B cell (primary cell): ENCODE data around the gene CEACAM1.
"Not testable (repeated sequence)": the region's sequence is repeated elsewhere in the genome, so short reads cannot be mapped to it uniquely, and the experiment has no call there.

Source experiments
- EZH2 ChIP-seq: IDR thresholded peaks from 2 replicates; pipeline ENCODE4 v1.6.1; 2012; ENCODE audit warnings: borderline replicate concordance, low read depth, mild to moderate bottlenecking, moderate library complexity, low read length; ENCODE audit not compliant: insufficient read depth, poor library complexity, severe bottlenecking
- TF ChIP-seq, protein P1 (sequence below): fragments of 200-600 bp; IDR thresholded peaks from one replicate; pipeline ENCODE4 v1.8.0; 2022; ENCODE audit warnings: antibody characterized with exemption, mild to moderate bottlenecking

DNA sequence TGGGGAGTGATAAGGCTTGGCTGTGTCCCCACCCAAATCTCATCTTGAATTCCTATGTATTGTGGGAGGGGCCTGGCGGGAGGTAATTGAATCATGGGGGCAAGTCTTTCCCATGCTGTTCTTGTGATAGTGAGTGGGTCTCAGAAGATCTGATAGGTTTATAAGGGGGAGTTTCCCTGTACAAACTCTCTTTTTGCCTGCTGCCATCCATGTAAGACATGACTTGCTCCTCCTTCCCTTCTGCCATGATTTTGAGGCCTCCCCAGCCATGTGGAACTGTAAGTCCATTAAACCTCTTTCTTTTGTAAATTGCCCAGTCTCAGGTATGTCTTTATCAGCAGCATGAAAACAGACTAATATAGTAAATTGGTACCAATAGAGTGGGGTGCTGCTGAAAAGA, 20.8 kb upstream of the CEACAM1 start:
- TF ChIP-seq, protein P1, sequence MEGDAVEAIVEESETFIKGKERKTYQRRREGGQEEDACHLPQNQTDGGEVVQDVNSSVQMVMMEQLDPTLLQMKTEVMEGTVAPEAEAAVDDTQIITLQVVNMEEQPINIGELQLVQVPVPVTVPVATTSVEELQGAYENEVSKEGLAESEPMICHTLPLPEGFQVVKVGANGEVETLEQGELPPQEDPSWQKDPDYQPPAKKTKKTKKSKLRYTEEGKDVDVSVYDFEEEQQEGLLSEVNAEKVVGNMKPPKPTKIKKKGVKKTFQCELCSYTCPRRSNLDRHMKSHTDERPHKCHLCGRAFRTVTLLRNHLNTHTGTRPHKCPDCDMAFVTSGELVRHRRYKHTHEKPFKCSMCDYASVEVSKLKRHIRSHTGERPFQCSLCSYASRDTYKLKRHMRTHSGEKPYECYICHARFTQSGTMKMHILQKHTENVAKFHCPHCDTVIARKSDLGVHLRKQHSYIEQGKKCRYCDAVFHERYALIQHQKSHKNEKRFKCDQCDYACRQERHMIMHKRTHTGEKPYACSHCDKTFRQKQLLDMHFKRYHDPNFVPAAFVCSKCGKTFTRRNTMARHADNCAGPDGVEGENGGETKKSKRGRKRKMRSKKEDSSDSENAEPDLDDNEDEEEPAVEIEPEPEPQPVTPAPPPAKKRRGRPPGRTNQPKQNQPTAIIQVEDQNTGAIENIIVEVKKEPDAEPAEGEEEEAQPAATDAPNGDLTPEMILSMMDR: not testable (repeated sequence)
- not testable (repeated sequence) for TF ChIP-seq EZH2
